GM13976 (cell line): ENCODE data around the gene HEATR5A.
"Not testable (repeated sequence)": the region's sequence is repeated elsewhere in the genome, so short reads cannot be mapped to it uniquely, and the experiment has no call there.

Source experiments
- DNase-seq: peaks from one replicate; pipeline ENCODE4 v3.0.0; 2012; ENCODE audit warnings: low spot score
- CTCF ChIP-seq: IDR thresholded peaks from 2 replicates; pipeline ENCODE4 v1.5.1; 2012; ENCODE audit warnings: borderline replicate concordance, mild to moderate bottlenecking; ENCODE audit not compliant: insufficient read depth; ENCODE audit errors: extremely low read depth, missing control alignments, control extremely low read depth
- in situ Hi-C: fragments of 300-500 bp; cut with MboI; formaldehyde crosslinking; loops from one replicate; pipeline ENCODE4 v1.12.0; 2022; ENCODE audit warnings: low sequenced_read_pairs, mixed read lengths, inconsistent platforms; ENCODE audit not compliant: unreplicated experiment

HEATR5A gene

DNA sequence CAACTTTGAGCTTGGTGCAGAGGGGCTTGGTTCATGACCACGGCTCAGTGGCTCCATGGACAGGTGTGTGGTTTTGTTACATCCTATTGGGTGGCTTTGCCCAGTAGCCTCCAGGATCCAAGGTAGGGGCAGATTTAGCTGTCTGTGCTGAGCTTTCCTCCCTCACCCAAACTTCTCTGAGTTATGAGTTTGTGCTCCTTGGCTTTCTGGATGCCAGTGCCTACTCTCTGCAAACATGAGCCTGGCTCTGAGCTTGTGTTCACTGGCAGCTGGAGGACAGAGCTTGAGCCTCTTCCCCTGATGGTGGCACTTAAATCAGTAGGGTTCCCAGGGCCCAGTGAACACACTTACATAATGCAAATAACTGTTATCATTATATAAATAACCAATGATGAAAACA, 167.5 kb downstream of the HEATR5A start:
- in situ Hi-C loops, result no loop called here
- TF ChIP-seq CTCF, result no peak
- DNase-seq, result no peak

DNA sequence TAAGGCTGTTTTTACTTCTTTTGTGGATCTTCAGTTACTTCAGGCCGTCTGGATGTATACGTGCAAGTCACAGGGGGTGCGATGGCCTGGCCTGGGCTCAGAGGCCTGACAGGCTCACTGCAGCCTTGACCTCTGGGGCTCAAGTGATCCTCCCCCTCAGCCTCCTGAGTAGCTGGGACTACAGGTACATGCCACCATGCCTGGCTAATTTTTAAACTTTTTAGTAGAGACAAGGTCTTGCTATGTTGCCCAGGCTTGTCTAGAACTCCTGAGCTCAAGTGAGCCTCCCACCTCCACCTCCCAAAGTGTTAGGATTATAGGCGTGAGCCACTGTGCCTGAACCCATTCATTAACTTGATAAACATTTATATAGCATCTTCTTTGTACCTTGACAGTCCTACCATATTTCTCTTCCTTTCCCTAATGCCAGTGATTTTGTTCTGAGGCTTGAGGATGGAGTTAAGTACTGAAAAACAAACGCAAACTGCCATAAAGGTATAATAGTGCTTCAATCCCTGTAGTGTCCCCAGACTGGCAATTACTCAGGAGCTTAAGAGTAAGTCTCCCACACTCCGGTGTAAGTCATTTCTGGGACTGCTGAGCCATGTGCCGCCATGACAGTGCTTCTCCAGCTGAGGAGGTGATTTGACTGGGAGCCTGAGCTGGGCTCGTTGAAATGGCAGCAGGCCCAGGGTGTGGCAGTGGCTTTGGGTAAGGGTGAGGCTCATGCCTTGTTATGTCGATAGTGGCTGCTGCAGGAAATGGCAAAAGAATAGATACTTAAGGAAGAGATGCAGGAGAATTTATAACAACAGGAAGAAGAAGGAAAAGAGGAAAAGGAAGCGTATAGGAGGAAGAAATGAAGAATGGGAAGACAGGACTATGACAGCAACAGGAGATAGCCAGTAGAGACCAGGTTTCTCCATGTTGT, 169.1 kb downstream of the HEATR5A start:
- in situ Hi-C loops, result no loop called here
- no peak for DNase-seq
- no peak for TF ChIP-seq CTCF

GRCh38 chr14:31244626-31245025, 175.7 kb downstream of the HEATR5A start:
- no peak for DNase-seq
- in situ Hi-C loops, result no loop called here
- no peak for TF ChIP-seq CTCF

GRCh38 chr14:31243860-31244259, 176.5 kb downstream of the HEATR5A start:
- in situ Hi-C loops, result no loop called here
- no peak for TF ChIP-seq CTCF

GRCh38 chr14:31242161-31242940, 178.0 kb downstream of the HEATR5A start:
- in situ Hi-C loops, result not testable (repeated sequence)

More at GRCh38 chr14:31243860-31244259, 176.5 kb downstream of the HEATR5A start:
- DNase-seq, result no peak

More at GRCh38 chr14:31242161-31242940, 178.0 kb downstream of the HEATR5A start:
- DNase-seq, result not testable (repeated sequence)
